Retinal pigment epithelial cell (primary cell): ENCODE results near the gene CEBPB.
"Not testable (repeated sequence)": the region's sequence is repeated elsewhere in the genome, so short reads cannot be mapped to it uniquely, and the experiment has no call there.

ENCODE experiments used
- DNase-seq: peaks from one replicate; pipeline ENCODE4 v3.0.0-alpha.2; 2010; ENCODE audit warnings: low read depth
- H3K4me3 ChIP-seq: 2 replicates; pipeline ENCODE4 v1.5.1; 2011; ENCODE audit warnings: mild to moderate bottlenecking, low read length, control low read depth, moderate library complexity
- CTCF ChIP-seq: conservative IDR thresholded peaks from 2 replicates; pipeline ENCODE4 v1.5.1; 2011; ENCODE audit warnings: low read depth, low read length, control low read depth, inconsistent platforms

Gene CEBPB

GRCh38 chr20:50153500-50154377 is 36.9 kb upstream of the CEBPB start, which contains the start of gene PEDS1:
PEDS1 (minus strand) TSS chr20:50153723; CDS start chr20:50153637, 86 bp downstream.
- peak; percentile 56 for DNase-seq
- peak within 1 kb of the TSS; percentile 83 for H3K4me3 ChIP-seq
- no peak for TF ChIP-seq CTCF

GRCh38 chr20:50161494-50161893 is 29.1 kb upstream of the CEBPB start:
- DNase-seq, H3K4me3 ChIP-seq: not testable (repeated sequence)

GRCh38 chr20:50163570-50164317 is 26.9 kb upstream of the CEBPB start:
- DNase-seq: no peak
- no peak for TF ChIP-seq CTCF
- no peak overlapping the region for H3K4me3 ChIP-seq

GRCh38 chr20:50165684-50166554 is 24.7 kb upstream of the CEBPB start:
- TF ChIP-seq CTCF: no peak
- peak overlapping the region; percentile 45 for H3K4me3 ChIP-seq
- peak; percentile 100 for DNase-seq

GRCh38 chr20:50169329-50169823 is 21.3 kb upstream of the CEBPB start:
- no peak overlapping the region for H3K4me3 ChIP-seq
- peak; percentile 98 for TF ChIP-seq CTCF
- no peak for DNase-seq

- no peak overlapping the region for H3K4me3 ChIP-seq
- TF ChIP-seq CTCF: no peak
- no peak for DNase-seq
Observed at GRCh38 chr20:50170549-50171220, 19.9 kb upstream of the CEBPB start.
